Trophoblast cell (in vitro differentiated cells and primary cell): ENCODE measurements around the gene LMCD1.

Experiments
- DNase-seq, 2 donors: peaks; one replicate each; pipeline ENCODE4 v3.0.0-alpha.2; 2016
- H2AFZ ChIP-seq: 2 replicates; pipeline ENCODE4 v1.6.1; 2013; ENCODE audit warnings: low read length, moderate library complexity, mild to moderate bottlenecking; ENCODE audit not compliant: insufficient read depth, poor library complexity
- H2AK5ac ChIP-seq: 2 replicates; pipeline ENCODE4 v1.6.1; 2013; ENCODE audit warnings: mild to moderate bottlenecking, low read length
- H2BK120ac ChIP-seq: 2 replicates; pipeline ENCODE4 v1.6.1; 2013; ENCODE audit warnings: low read length, mild to moderate bottlenecking, moderate library complexity; ENCODE audit not compliant: insufficient read depth, poor library complexity
- H2BK12ac ChIP-seq: 2 replicates; pipeline ENCODE4 v1.6.1; 2013; ENCODE audit warnings: mild to moderate bottlenecking, low read length, moderate library complexity
- H2BK5ac ChIP-seq: 2 replicates; pipeline ENCODE4 v1.6.1; 2013; ENCODE audit warnings: low read length, low read depth, moderate library complexity, mild to moderate bottlenecking; ENCODE audit not compliant: poor library complexity
- H3K14ac ChIP-seq: 2 replicates; pipeline ENCODE4 v1.6.1; 2013; ENCODE audit warnings: mild to moderate bottlenecking, low read length
- H3K18ac ChIP-seq: 2 replicates; pipeline ENCODE4 v1.6.1; 2013; ENCODE audit warnings: mild to moderate bottlenecking, low read length
- H3K23ac ChIP-seq: 2 replicates; pipeline ENCODE4 v1.6.1; 2013; ENCODE audit warnings: low read length
- H3K27ac ChIP-seq: 2 replicates; pipeline ENCODE4 v1.5.1; 2013; ENCODE audit warnings: low read depth, mild to moderate bottlenecking, inconsistent platforms, low read length, moderate library complexity
- H3K27me3 ChIP-seq: 2 replicates; pipeline ENCODE4 v1.6.1; 2013; ENCODE audit warnings: inconsistent platforms, mild to moderate bottlenecking, low read length, moderate library complexity; ENCODE audit not compliant: insufficient read depth
- H3K36me3 ChIP-seq, 2 experiments: 1 replicate in 1 of 2; 2 replicates in 1 of 2; pipeline ENCODE4 v1.6.1; 2013; ENCODE audit warnings: low read length in 2 of 2, mild to moderate bottlenecking in 2 of 2, moderate library complexity in 1 of 2; ENCODE audit not compliant: insufficient read depth in 2 of 2, control insufficient read depth in 1 of 2
- H3K4ac ChIP-seq: 2 replicates; pipeline ENCODE4 v1.6.1; 2013; ENCODE audit warnings: low read depth, mild to moderate bottlenecking, low read length, moderate library complexity
- H3K4me1 ChIP-seq, 2 experiments: 1 replicate in 1 of 2; 2 replicates in 1 of 2; pipeline ENCODE4 v1.6.1; 2013; ENCODE audit warnings: low read length in 2 of 2, mild to moderate bottlenecking in 2 of 2, moderate library complexity in 1 of 2; ENCODE audit not compliant: insufficient read depth in 2 of 2, control insufficient read depth in 1 of 2
- H3K4me2 ChIP-seq: 2 replicates; pipeline ENCODE4 v1.6.1; 2013; ENCODE audit warnings: inconsistent platforms, mild to moderate bottlenecking, low read length, moderate library complexity
- H3K4me3 ChIP-seq: 2 replicates; pipeline ENCODE4 v1.5.1; 2013; ENCODE audit warnings: mild to moderate bottlenecking, low read depth, low read length, inconsistent platforms
- H3K79me1 ChIP-seq: one replicate; pipeline ENCODE4 v1.6.1; 2013; ENCODE audit warnings: low read length
- H3K79me2 ChIP-seq: 2 replicates; pipeline ENCODE4 v1.6.1; 2013; ENCODE audit warnings: low read length, mild to moderate bottlenecking; ENCODE audit not compliant: control insufficient read depth, insufficient read depth, poor library complexity
- H3K9ac ChIP-seq: 2 replicates; pipeline ENCODE4 v1.6.1; 2013; ENCODE audit warnings: mild to moderate bottlenecking, low read length
- H3K9me3 ChIP-seq: 2 replicates; pipeline ENCODE4 v1.6.1; 2013; ENCODE audit warnings: low read depth, mild to moderate bottlenecking, control low read depth, inconsistent platforms, low read length; ENCODE audit not compliant: insufficient read depth
- H4K12ac ChIP-seq: 2 replicates; pipeline ENCODE4 v1.6.1; 2013; ENCODE audit warnings: low read depth, mild to moderate bottlenecking, low read length, moderate library complexity
- H4K8ac ChIP-seq: 2 replicates; pipeline ENCODE4 v1.6.1; 2013; ENCODE audit warnings: low read depth, mild to moderate bottlenecking, low read length, moderate library complexity
- H4K91ac ChIP-seq: one replicate; pipeline ENCODE4 v1.6.1; 2013; ENCODE audit warnings: low read depth, mild to moderate bottlenecking, low read length, moderate library complexity
- WGBS: extraction: QIAGEN DNeasy Blood & Tissue Kit; methylation state at CpG from one replicate; pipeline ENCODE4 v1.1.7; 2013; ENCODE audit warnings: missing lambda C conversion rate; ENCODE audit not compliant: insufficient read length, insufficient coverage; ENCODE audit errors: extremely low coverage; 5-methylcytosine and 5-hydroxymethylcytosine counted together

The LMCD1 gene

GRCh38 chr3:8574670-8575322 lies 73.2 kb downstream of the LMCD1 start:
- no peak for DNase-seq
- H3K14ac ChIP-seq = no peak overlapping the region
- no peak overlapping the region for H4K8ac ChIP-seq
- no peak overlapping the region for H3K9ac ChIP-seq
- no peak overlapping the region for H3K4me3 ChIP-seq
- no peak overlapping the region for H3K23ac ChIP-seq
- no peaks in the 10 kb centered on the region for H3K79me2 ChIP-seq
- no peaks in the 10 kb centered on the region for H3K4me1 ChIP-seq
- no peak overlapping the region for H2AK5ac ChIP-seq
- H2AFZ ChIP-seq = no peak overlapping the region
- H4K91ac ChIP-seq = no peak overlapping the region
- no peak overlapping the region for H3K4me2 ChIP-seq
- no peak overlapping the region for H4K12ac ChIP-seq
- no CpG with 5 or more reads among the region's 5 CpGs for WGBS
- no peaks in the 10 kb centered on the region for H3K27me3 ChIP-seq
- no peak overlapping the region for H2BK5ac ChIP-seq
- no peak overlapping the region for H3K18ac ChIP-seq
- H2BK12ac ChIP-seq = no peak overlapping the region
- H3K36me3 ChIP-seq = peaks cover 9 to 25% of the 10 kb centered on the region in 2 experiments
- H3K79me1 ChIP-seq = no peaks in the 10 kb centered on the region
- H3K27ac ChIP-seq = no peak overlapping the region
- H2BK120ac ChIP-seq = no peak overlapping the region
- H3K9me3 ChIP-seq = no peaks in the 10 kb centered on the region
- no peak overlapping the region for H3K4ac ChIP-seq

- H3K18ac ChIP-seq = no peak overlapping the region
Observed at GRCh38 chr3:8575364-8576104, 73.9 kb downstream of the LMCD1 start.

GRCh38 chr3:8576436-8576835 lies 74.8 kb downstream of the LMCD1 start:
- no peak for DNase-seq
- no CpG with 5 or more reads among the region's 6 CpGs for WGBS

More at GRCh38 chr3:8575364-8576104, 73.9 kb downstream of the LMCD1 start:
- Histone ChIP-seq H3K27me3 (no peaks in the 10 kb centered on the region), H3K4me3 (no peak overlapping the region), H4K12ac (no peak overlapping the region), H3K4me2 (no peak overlapping the region), H2BK5ac (no peak overlapping the region), H3K79me2 (no peaks in the 10 kb centered on the region), H3K4ac (no peak overlapping the region), H2AK5ac (no peak overlapping the region), H3K36me3 (peaks cover 2 to 18% of the 10 kb centered on the region in 2 experiments), H3K14ac (no peak overlapping the region), H2AFZ (no peak overlapping the region), H3K4me1 (no peaks in the 10 kb centered on the region), H3K23ac (no peak overlapping the region), H4K91ac (no peak overlapping the region), H4K8ac (no peak overlapping the region), H2BK12ac (no peak overlapping the region), H3K9me3 (no peaks in the 10 kb centered on the region), H2BK120ac (no peak overlapping the region), H3K9ac (no peak overlapping the region), H3K79me1 (no peaks in the 10 kb centered on the region), H3K27ac (no peak overlapping the region)
- no CpG with 5 or more reads among the region's 5 CpGs for WGBS
- DNase-seq = no peak

GRCh38 chr3:8576841-8577571 lies 75.4 kb downstream of the LMCD1 start:
- H3K23ac ChIP-seq = no peak overlapping the region
- H3K4ac ChIP-seq = no peak overlapping the region
- no peak overlapping the region for H4K91ac ChIP-seq
- H2BK12ac ChIP-seq = no peak overlapping the region
- H2AFZ ChIP-seq = no peak overlapping the region
- no peak overlapping the region for H3K18ac ChIP-seq
- H4K8ac ChIP-seq = no peak overlapping the region
- WGBS = no CpG with 5 or more reads among the region's 5 CpGs
- no peak overlapping the region for H4K12ac ChIP-seq
- H3K36me3 ChIP-seq = peaks cover 0 to 12% of the 10 kb centered on the region in 2 experiments
- no peak overlapping the region for H3K4me3 ChIP-seq
- no peak overlapping the region for H3K4me2 ChIP-seq
- no peaks in the 10 kb centered on the region for H3K4me1 ChIP-seq
- no peak overlapping the region for H3K14ac ChIP-seq
- no peaks in the 10 kb centered on the region for H3K27me3 ChIP-seq
- no peak overlapping the region for H2AK5ac ChIP-seq
- DNase-seq = peak; percentile 25 to 66
- no peak overlapping the region for H3K9ac ChIP-seq
- H3K27ac ChIP-seq = no peak overlapping the region
- H3K79me2 ChIP-seq = no peaks in the 10 kb centered on the region
- no peaks in the 10 kb centered on the region for H3K9me3 ChIP-seq
- H3K79me1 ChIP-seq = no peaks in the 10 kb centered on the region
- no peak overlapping the region for H2BK120ac ChIP-seq
- no peak overlapping the region for H2BK5ac ChIP-seq

More at GRCh38 chr3:8576436-8576835, 74.8 kb downstream of the LMCD1 start:
- no peak overlapping the region for H4K12ac ChIP-seq
- no peaks in the 10 kb centered on the region for H3K79me1 ChIP-seq
- H3K18ac ChIP-seq = no peak overlapping the region
- H3K9ac ChIP-seq = no peak overlapping the region
- H3K14ac ChIP-seq = no peak overlapping the region
- no peak overlapping the region for H4K8ac ChIP-seq
- no peak overlapping the region for H3K27ac ChIP-seq
- H2BK5ac ChIP-seq = no peak overlapping the region
- H3K4ac ChIP-seq = no peak overlapping the region
- H2AK5ac ChIP-seq = no peak overlapping the region
- no peaks in the 10 kb centered on the region for H3K9me3 ChIP-seq
- no peak overlapping the region for H3K23ac ChIP-seq
- no peaks in the 10 kb centered on the region for H3K27me3 ChIP-seq
- H3K4me3 ChIP-seq = no peak overlapping the region
- H2BK12ac ChIP-seq = no peak overlapping the region
- H3K79me2 ChIP-seq = no peaks in the 10 kb centered on the region
- peaks cover 0 to 12% of the 10 kb centered on the region in 2 experiments for H3K36me3 ChIP-seq
- no peak overlapping the region for H3K4me2 ChIP-seq
- H2BK120ac ChIP-seq = no peak overlapping the region
- no peak overlapping the region for H2AFZ ChIP-seq
- H4K91ac ChIP-seq = no peak overlapping the region
- no peaks in the 10 kb centered on the region for H3K4me1 ChIP-seq
